Panc1 (cell line): ENCODE results near the gene HOXD9. TPM values are rescaled to one million over a fixed set of nuclear protein-coding genes. Genes with fewer than 3 reads are reported as not detected.

ENCODE experiments used
- ATAC-seq: fragments of 200-7000 bp; cut with Tn5 transposase; 2 replicates; pipeline ENCODE4 v1.9.1; 2020; ENCODE audit warnings: mild to moderate bottlenecking, moderate library complexity
- BruUV-seq: library from RNA; stranded (reverse); fragments of 400-500 nt; replicated peaks from 2 replicates; lab custom pipeline; 2021; lab: Mats Ljungman, UMichigan
- CTCF ChIA-PET: fragments of 300-600 bp; sonication (Branson Sonifier 250); formaldehyde crosslinking; loops from one replicate; lab custom pipeline; 2022; ENCODE audit warnings: antibody characterized with exemption; lab: Charles Lee
- POLR2A ChIA-PET: fragments of 300-600 bp; sonication (Branson Sonifier 250); formaldehyde crosslinking; loops from one replicate; lab custom pipeline; 2022; ENCODE audit warnings: antibody characterized with exemption; lab: Charles Lee
- DNase-seq: peaks from one replicate; pipeline ENCODE4 v3.0.0-alpha.2; 2010; ENCODE audit warnings: low read depth, low spot score
- H3K27ac ChIP-seq: 2 replicates; pipeline ENCODE4 v1.5.1; 2011; ENCODE audit warnings: mild to moderate bottlenecking, low read length, inconsistent platforms
- H3K27me3 ChIP-seq: fragments of 200-500 bp; sonication (Bioruptor generic); 2 replicates; pipeline ENCODE4 v1.6.0; 2014; ENCODE audit warnings: low read length, inconsistent platforms; ENCODE audit not compliant: control insufficient read depth, insufficient read depth
- H3K36me3 ChIP-seq: fragments of 200-500 bp; sonication (Bioruptor generic); 2 replicates; pipeline ENCODE4 v1.5.1; 2014; ENCODE audit warnings: inconsistent platforms, mild to moderate bottlenecking, low read length, moderate library complexity; ENCODE audit not compliant: control insufficient read depth, insufficient read depth
- H3K4me1 ChIP-seq: 2 replicates; pipeline ENCODE4 v1.5.1; 2011; ENCODE audit warnings: inconsistent platforms, mild to moderate bottlenecking, low read length, moderate library complexity; ENCODE audit not compliant: control insufficient read depth, insufficient read depth
- H3K4me3 ChIP-seq, 2 experiments: 2 replicates each; pipeline ENCODE4 v1.5.1; 2011 to 2012; ENCODE audit warnings: low read depth in 2 of 2, low read length in 2 of 2, mild to moderate bottlenecking in 2 of 2, inconsistent platforms in 1 of 2, moderate library complexity in 1 of 2
- H3K9me3 ChIP-seq: fragments of 200-500 bp; sonication (Bioruptor generic); 2 replicates; pipeline ENCODE4 v1.5.1; 2014; ENCODE audit warnings: low read depth, mild to moderate bottlenecking, inconsistent platforms, low read length, moderate library complexity; ENCODE audit not compliant: control insufficient read depth, insufficient read depth
- POLR2AphosphoS5 ChIP-seq: IDR thresholded peaks from 2 replicates; pipeline ENCODE4 v1.6.1; 2012; ENCODE audit warnings: mild to moderate bottlenecking, low read depth, low read length, moderate library complexity
- SIN3A ChIP-seq: IDR thresholded peaks from 2 replicates; pipeline ENCODE4 v1.6.1; 2012; ENCODE audit warnings: low read depth, mild to moderate bottlenecking, low read length, moderate library complexity, borderline replicate concordance; ENCODE audit not compliant: insufficient read depth
- TCF7L2 ChIP-seq: IDR thresholded peaks from 2 replicates; pipeline ENCODE4 v1.6.1; 2011; ENCODE audit warnings: mild to moderate bottlenecking, low read depth, low read length, inconsistent platforms
- in situ Hi-C: cut with HindIII; loops from 2 replicates; pipeline ENCODE4 v1.10.0; 2016; ENCODE audit warnings: low sequenced_read_pairs, low pct_unique_long_range_greater_than_20kb
- intact Hi-C: fragments of 100-400 bp; cut with micrococcal nuclease; formaldehyde crosslinking; loops from one replicate; pipeline ENCODE4 v1.10.0; 2022; ENCODE audit not compliant: unreplicated experiment
- total RNA-seq: library from RNA; stranded (reverse); gene quantifications from one replicate; pipeline ENCODE4 v1.2.1, GENCODE V29; 2021; ENCODE audit not compliant: unreplicated experiment
- TF ChIP-seq, protein P1 (sequence below): fragments of 450-650 bp; IDR thresholded peaks from 2 replicates; pipeline ENCODE4 v1.5.1; 2017; ENCODE audit warnings: mild to moderate bottlenecking
- TF ChIP-seq, protein P2 (sequence below), 2 experiments: IDR thresholded peaks; 2 replicates each; pipeline ENCODE4 v1.6.1; 2011 to 2012; ENCODE audit warnings: low read depth in 2 of 2, control low read depth in 1 of 2, low read length in 1 of 2, mild to moderate bottlenecking in 1 of 2, moderate library complexity in 1 of 2; ENCODE audit not compliant: insufficient read depth in 1 of 2

Gene HOXD9
- total RNA-seq, 1 experiment from 2014 or later, result 0.15 TPM

GRCh38 chr2:176111846-176112374 is 10.6 kb upstream of the HOXD9 start:
- no peaks in the 10 kb centered on the region for H3K36me3 ChIP-seq
- ChIA-PET POLR2A (no interaction called here), CTCF (interaction anchor here (0.6 to 0.7 kb wide), 2 partner anchors 9 to 1036 kb away, joined by 3 to 4 read pairs; no protein-coding TSS in a partner anchor)
- in situ Hi-C loops (no loop called here), intact Hi-C loops (no loop called here)
- H3K27me3 ChIP-seq, result peaks cover 5% of the 10 kb centered on the region; the same call in 1 of the 2 replicates
- H3K4me3 ChIP-seq, result no peak overlapping the region
- TF ChIP-seq, protein P1, sequence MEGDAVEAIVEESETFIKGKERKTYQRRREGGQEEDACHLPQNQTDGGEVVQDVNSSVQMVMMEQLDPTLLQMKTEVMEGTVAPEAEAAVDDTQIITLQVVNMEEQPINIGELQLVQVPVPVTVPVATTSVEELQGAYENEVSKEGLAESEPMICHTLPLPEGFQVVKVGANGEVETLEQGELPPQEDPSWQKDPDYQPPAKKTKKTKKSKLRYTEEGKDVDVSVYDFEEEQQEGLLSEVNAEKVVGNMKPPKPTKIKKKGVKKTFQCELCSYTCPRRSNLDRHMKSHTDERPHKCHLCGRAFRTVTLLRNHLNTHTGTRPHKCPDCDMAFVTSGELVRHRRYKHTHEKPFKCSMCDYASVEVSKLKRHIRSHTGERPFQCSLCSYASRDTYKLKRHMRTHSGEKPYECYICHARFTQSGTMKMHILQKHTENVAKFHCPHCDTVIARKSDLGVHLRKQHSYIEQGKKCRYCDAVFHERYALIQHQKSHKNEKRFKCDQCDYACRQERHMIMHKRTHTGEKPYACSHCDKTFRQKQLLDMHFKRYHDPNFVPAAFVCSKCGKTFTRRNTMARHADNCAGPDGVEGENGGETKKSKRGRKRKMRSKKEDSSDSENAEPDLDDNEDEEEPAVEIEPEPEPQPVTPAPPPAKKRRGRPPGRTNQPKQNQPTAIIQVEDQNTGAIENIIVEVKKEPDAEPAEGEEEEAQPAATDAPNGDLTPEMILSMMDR, result no peak
- TF ChIP-seq, protein P2, sequence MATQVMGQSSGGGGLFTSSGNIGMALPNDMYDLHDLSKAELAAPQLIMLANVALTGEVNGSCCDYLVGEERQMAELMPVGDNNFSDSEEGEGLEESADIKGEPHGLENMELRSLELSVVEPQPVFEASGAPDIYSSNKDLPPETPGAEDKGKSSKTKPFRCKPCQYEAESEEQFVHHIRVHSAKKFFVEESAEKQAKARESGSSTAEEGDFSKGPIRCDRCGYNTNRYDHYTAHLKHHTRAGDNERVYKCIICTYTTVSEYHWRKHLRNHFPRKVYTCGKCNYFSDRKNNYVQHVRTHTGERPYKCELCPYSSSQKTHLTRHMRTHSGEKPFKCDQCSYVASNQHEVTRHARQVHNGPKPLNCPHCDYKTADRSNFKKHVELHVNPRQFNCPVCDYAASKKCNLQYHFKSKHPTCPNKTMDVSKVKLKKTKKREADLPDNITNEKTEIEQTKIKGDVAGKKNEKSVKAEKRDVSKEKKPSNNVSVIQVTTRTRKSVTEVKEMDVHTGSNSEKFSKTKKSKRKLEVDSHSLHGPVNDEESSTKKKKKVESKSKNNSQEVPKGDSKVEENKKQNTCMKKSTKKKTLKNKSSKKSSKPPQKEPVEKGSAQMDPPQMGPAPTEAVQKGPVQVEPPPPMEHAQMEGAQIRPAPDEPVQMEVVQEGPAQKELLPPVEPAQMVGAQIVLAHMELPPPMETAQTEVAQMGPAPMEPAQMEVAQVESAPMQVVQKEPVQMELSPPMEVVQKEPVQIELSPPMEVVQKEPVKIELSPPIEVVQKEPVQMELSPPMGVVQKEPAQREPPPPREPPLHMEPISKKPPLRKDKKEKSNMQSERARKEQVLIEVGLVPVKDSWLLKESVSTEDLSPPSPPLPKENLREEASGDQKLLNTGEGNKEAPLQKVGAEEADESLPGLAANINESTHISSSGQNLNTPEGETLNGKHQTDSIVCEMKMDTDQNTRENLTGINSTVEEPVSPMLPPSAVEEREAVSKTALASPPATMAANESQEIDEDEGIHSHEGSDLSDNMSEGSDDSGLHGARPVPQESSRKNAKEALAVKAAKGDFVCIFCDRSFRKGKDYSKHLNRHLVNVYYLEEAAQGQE (IDR thresholded peaks at IDR 0.05; ENCODE audit: insufficient read depth in 1 of 2, low read depth in 2 of 2, low read length in 1 of 2), result no peak
- TF ChIP-seq TCF7L2 (no peak), POLR2AphosphoS5 (no peak), SIN3A (no peak)
- no peak overlapping the region for H3K27ac ChIP-seq
- H3K4me1 ChIP-seq, result 0 out of 2 replicates have a peak, but pooled peaks cover 3% of the 10 kb centered on the region
- no peaks in the 10 kb centered on the region for H3K9me3 ChIP-seq
- no peak for DNase-seq
- no TSS peak for BruUV-seq
- no peak for ATAC-seq

DNA sequence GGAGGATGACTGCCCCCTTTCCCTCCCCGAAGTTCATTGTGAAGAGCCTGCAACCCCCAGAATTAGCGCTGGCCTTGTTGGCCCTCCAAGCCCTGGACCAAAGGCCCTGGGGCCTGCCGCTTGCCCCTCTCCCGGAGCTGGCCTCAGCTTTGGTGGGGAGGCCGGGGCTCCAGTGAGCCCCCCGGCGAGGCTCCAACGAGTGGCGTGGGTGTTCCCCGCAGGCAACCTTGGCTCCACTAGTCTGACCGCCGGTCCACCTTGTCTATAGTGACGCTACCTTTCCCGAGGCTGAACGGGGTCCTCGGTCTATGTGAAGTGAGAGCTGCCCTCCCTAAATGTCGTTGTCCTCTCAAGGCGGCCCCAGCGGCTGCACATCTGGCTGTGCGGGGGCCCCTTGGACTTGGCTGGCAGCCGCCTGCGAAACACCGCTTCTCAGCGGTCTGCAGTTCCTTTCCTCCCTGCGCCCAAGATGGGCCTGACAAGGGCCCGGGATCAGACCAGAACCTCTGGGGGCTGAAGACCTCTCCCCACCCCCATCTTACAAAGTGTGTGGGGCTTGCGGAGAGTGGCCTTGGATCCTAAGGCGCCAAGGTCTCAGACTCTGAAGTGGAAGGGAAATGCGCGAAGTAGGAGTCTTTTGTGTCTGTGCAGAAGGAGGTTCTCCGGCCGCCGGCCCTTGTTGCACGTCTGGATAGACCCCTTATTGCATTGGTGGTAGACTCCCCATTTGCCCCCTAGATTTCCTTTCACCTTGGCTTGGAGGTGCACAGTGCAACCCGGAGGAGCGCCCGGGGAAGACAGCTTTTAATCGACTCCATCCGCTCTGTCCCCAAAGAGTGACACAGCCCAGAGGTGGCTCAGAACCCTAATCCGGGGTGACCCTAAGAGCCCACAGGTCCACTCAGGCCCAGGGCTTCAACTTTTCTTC is 9.9 kb upstream of the HOXD9 start:
- intact Hi-C loops (no loop called here), in situ Hi-C loops (no loop called here)
- no peak overlapping the region for H3K4me3 ChIP-seq
- CTCF ChIA-PET, result interaction anchor here (0.6 kb wide), 1 partner anchor 448 kb away, joined by 3 read pairs; no protein-coding TSS in a partner anchor
- BruUV-seq, result no TSS peak
- H3K36me3 ChIP-seq, result no peaks in the 10 kb centered on the region
- H3K4me1 ChIP-seq, result 0 out of 2 replicates have a peak, but pooled peaks cover 3% of the 10 kb centered on the region
- DNase-seq, result no peak
- no peak for ATAC-seq
- H3K27ac ChIP-seq, result no peak overlapping the region
- H3K9me3 ChIP-seq, result no peaks in the 10 kb centered on the region
- TF ChIP-seq, protein P2 (IDR thresholded peaks at IDR 0.05; ENCODE audit: insufficient read depth in 1 of 2, low read depth in 2 of 2, low read length in 1 of 2), result no peak
- no peak for TF ChIP-seq TCF7L2
- TF ChIP-seq, protein P1, result no peak
- TF ChIP-seq SIN3A, result no peak
- no peak for TF ChIP-seq POLR2AphosphoS5
- H3K27me3 ChIP-seq, result peaks cover 5% of the 10 kb centered on the region; the same call in 1 of the 2 replicates
- POLR2A ChIA-PET, result no interaction called here
